Heart left ventricle (tissue), 16 donors: ENCODE results near the gene ASB15. TPM values are rescaled to one million over a fixed set of nuclear protein-coding genes. Genes with fewer than 3 reads are reported as not detected.

Experiments
- ATAC-seq, 4 donors: fragments of 200-7000 bp; cut with Tn5 transposase; one replicate each; pipeline ENCODE4 v1.9.1; 2020 to 2022; ENCODE audit warnings: moderate library complexity in 4 of 4, mild to moderate bottlenecking in 3 of 4, moderate number of reproducible peaks in 1 of 4
- DNase-seq, 5 donors: peaks; one replicate each; pipeline ENCODE4 v3.0.0-alpha.2; 2020
- H3K27ac ChIP-seq, 12 donors: fragments of 200-600 bp; sonication (generic) in 4 of 12; one replicate each; pipeline versions ENCODE4 v1.5.0 to v1.8.0; 2016 to 2022; ENCODE audit warnings: mild to moderate bottlenecking in 2 of 12
- H3K27me3 ChIP-seq, 9 donors: fragments of 200-600 bp; sonication (generic) in 2 of 9; one replicate each; pipeline versions ENCODE4 v1.5.1 to v1.8.0; 2016 to 2022; ENCODE audit warnings: mild to moderate bottlenecking in 3 of 9
- H3K36me3 ChIP-seq, 9 donors: fragments of 200-600 bp; sonication (generic) in 2 of 9; one replicate each; pipeline versions ENCODE4 v1.5.0 to v1.8.0; 2018 to 2022; ENCODE audit warnings: mild to moderate bottlenecking in 2 of 9
- H3K4me1 ChIP-seq, 12 donors: fragments of 200-600 bp; sonication (generic) in 4 of 12; one replicate each; pipeline versions ENCODE4 v1.5.0 to v1.8.0; 2016 to 2022; ENCODE audit warnings: mild to moderate bottlenecking in 3 of 12
- H3K4me3 ChIP-seq, 12 donors: fragments of 200-600 bp; sonication (generic) in 4 of 12; one replicate each; pipeline versions ENCODE4 v1.5.0 to v1.8.0; 2017 to 2022; ENCODE audit warnings: mild to moderate bottlenecking in 9 of 12, moderate library complexity in 4 of 12
- H3K9me3 ChIP-seq, 12 donors: fragments of 200-600 bp; sonication (generic) in 4 of 12; one replicate each; pipeline versions ENCODE4 v1.5.0 to v1.8.0; 2016 to 2022; ENCODE audit warnings: mild to moderate bottlenecking in 1 of 12
- CTCF ChIP-seq, 12 donors: fragments of 200-600 bp; sonication (generic) in 4 of 12; IDR thresholded peaks; one replicate each; pipeline versions ENCODE4 v1.5.0 to v1.8.0; 2018 to 2022; ENCODE audit warnings: antibody characterized with exemption in 12 of 12, mild to moderate bottlenecking in 5 of 12
- POLR2A ChIP-seq, 2 donors: fragments of 450-650 bp; IDR thresholded peaks; one replicate each; pipeline ENCODE4 v1.6.1; 2017; ENCODE audit warnings: antibody characterized with exemption in 2 of 2, mild to moderate bottlenecking in 2 of 2, moderate library complexity in 2 of 2
- WGBS, 4 donors: extraction: QIAGEN DNeasy Blood & Tissue Kit in 2 of 4; methylation state at CpG; one replicate each; pipeline versions ENCODE4 v1.1.5 to v1.1.7; 2013 to 2018; 5-methylcytosine and 5-hydroxymethylcytosine counted together
- intact Hi-C, 10 donors: fragments of 100-400 bp; cut with DNase I; formaldehyde crosslinking; loops; one replicate each; pipeline versions ENCODE4 v1.11.1 to v1.14.2; 2022
- polyA plus RNA-seq, 2 donors: library from polyadenylated mRNA; stranded (reverse); fragments of 200-250 nt; gene quantifications; one replicate each; pipeline ENCODE4 v1.2.3, GENCODE V29; 2013
- total RNA-seq, 9 donors: library from RNA; depleted of rRNA in 2 of 9; stranded (reverse); fragments of >200 nt in 2 of 9; fragmentation: NEBNext Ultra II Directional in 3 of 9; extraction: Animal tissue kit (Norgen Biotek cat#: 25700) in 3 of 9; gene quantifications; one replicate each; pipeline versions ENCODE4 v1.1.0 to v1.2.4, GENCODE V29; 2016 to 2023
- donor health status: ischemic (EF 13 %, LVEDD 7.1; RV severe dilation, severe dysfunction).
- donor health status: healthy with polysubstance abuse.
- donor health status: DM: no; HTN: yes; CAD: no.
- donor health status: DM: no; HTN: no; CAD: no.
- donor health status: ischemic (EF 25% LVEDD 6.9; RV normal size, moderate dysfunction).
- donor health status: ischemic (EF 25% LVEDD 5.7; RV mildly dilated, moderate dysfunction).
- donor health status: healthy.
- donor health status: DM: yes; HTN: yes; CAD: no.
- donor health status: ischemic (EF 35%, LVEDD 5.7; RV mildly dilated, moderate dysfunction).
- donor health status: nonischemic (EF 11% LVEDD 7.7; RV severe dilation, severe dysfunction).
- donor health status: DM: yes; HTN: yes; CAD: no.
- donor health status: PGD.
- donor health status: ischemic (EF 29% LVEDD 5.4; RV normal size, mild dysfunction).
- donor health status: nonischemic (EF 23%, LVEDD 6.1; RV moderate dilation, normal function).

ASB15 gene
- total and polyA plus RNA-seq, 11 donors, result 2.2 to 77.1 (median 34.9) TPM

- intact Hi-C loops, result loop anchor here in 6 of 10 donors (5.0 to 10.0 kb wide), 6 partner anchors 40 to 230 kb away; no protein-coding TSS in a partner anchor
- Histone ChIP-seq H3K27me3 (no peaks in the 10 kb centered on the region), H3K9me3 (no peaks in the 10 kb centered on the region), H3K4me1 (peaks cover 0 to 27% (median 6%) of the 10 kb centered on the region in 12 donors), H3K36me3 (no peaks in the 10 kb centered on the region), H3K4me3 (peak overlapping the region in 2 of 12 donors; percentile 7 to 22), H3K27ac (peak overlapping the region in 8 of 12 donors; percentile 2 to 74 (median 39))
- ATAC-seq (peak in 2 of 4 donors; percentile 38 to 49), DNase-seq (no peak)
- no peak for TF ChIP-seq POLR2A (IDR thresholded peaks at IDR 0.05)
- TF ChIP-seq CTCF (IDR thresholded peaks at IDR 0.05), result peak in 5 of 12 donors; percentile 6 to 37 (median 17)
- 38 to 58% (median 45%) methylated on average over 3 of the region's 3 CpGs for WGBS, 4 donors
Observed at GRCh38 chr7:123637203-123637602, 35.6 kb downstream of the ASB15 start.

GRCh38 chr7:123637878-123638277 is 36.3 kb downstream of the ASB15 start:
- DNase-seq (no peak), ATAC-seq (no peak)
- 61 to 74% (median 70%) methylated on average over 2 of the region's 2 CpGs for WGBS, 4 donors
- H3K27me3 ChIP-seq, result no peaks in the 10 kb centered on the region
- no peaks in the 10 kb centered on the region for H3K9me3 ChIP-seq
- H3K4me1 ChIP-seq, result peaks cover 0 to 30% (median 6%) of the 10 kb centered on the region in 12 donors
- peak overlapping the region in 4 of 12 donors; percentile 2 to 74 (median 24) for H3K27ac ChIP-seq
- no peak overlapping the region for H3K4me3 ChIP-seq
- no peaks in the 10 kb centered on the region for H3K36me3 ChIP-seq
- intact Hi-C loops, result loop anchor here in 6 of 10 donors (5.0 to 10.0 kb wide), 6 partner anchors 39 to 229 kb away; no protein-coding TSS in a partner anchor
- no peak for TF ChIP-seq CTCF (IDR thresholded peaks at IDR 0.05)
- no peak for TF ChIP-seq POLR2A (IDR thresholded peaks at IDR 0.05)

- peak overlapping the region in 3 of 12 donors; percentile 15 to 22 (median 16) for H3K27ac ChIP-seq
Observed at GRCh38 chr7:123639631-123640030, 38.0 kb downstream of the ASB15 start.

GRCh38 chr7:123640583-123640982 is 39.0 kb downstream of the ASB15 start:
- no peaks in the 10 kb centered on the region for H3K36me3 ChIP-seq
- H3K9me3 ChIP-seq, result no peaks in the 10 kb centered on the region
- ATAC-seq (no peak), DNase-seq (no peak)
- no peak overlapping the region for H3K4me3 ChIP-seq
- intact Hi-C loops, result loop anchor here in 1 of 10 donors (5.0 kb wide), 1 partner anchor 37 kb away; no protein-coding TSS in a partner anchor
- peaks cover 0 to 43% (median 13%) of the 10 kb centered on the region in 12 donors for H3K4me1 ChIP-seq
- H3K27ac ChIP-seq, result peak overlapping the region in 1 of 12 donors; percentile 90
- no peaks in the 10 kb centered on the region for H3K27me3 ChIP-seq
- TF ChIP-seq CTCF (IDR thresholded peaks at IDR 0.05) (no peak), POLR2A (IDR thresholded peaks at IDR 0.05) (no peak)

More at GRCh38 chr7:123639631-123640030, 38.0 kb downstream of the ASB15 start:
- TF ChIP-seq CTCF (IDR thresholded peaks at IDR 0.05) (no peak), POLR2A (IDR thresholded peaks at IDR 0.05) (no peak)
- no peak for DNase-seq
- 58 to 83% (median 72%) methylated on average over 2 of the region's 2 CpGs for WGBS, 4 donors
- peaks cover 0 to 36% (median 8%) of the 10 kb centered on the region in 12 donors for H3K4me1 ChIP-seq
- H3K36me3 ChIP-seq, result no peaks in the 10 kb centered on the region
- H3K9me3 ChIP-seq, result no peaks in the 10 kb centered on the region
- H3K4me3 ChIP-seq, result no peak overlapping the region
- ATAC-seq, result no peak
- intact Hi-C loops, result loop anchor here in 6 of 10 donors (5.0 to 10.0 kb wide), 6 partner anchors 38 to 228 kb away; no protein-coding TSS in a partner anchor
- no peaks in the 10 kb centered on the region for H3K27me3 ChIP-seq
